IMR-90 (cell line): Measurements from ENCODE around the gene GLTPD2. TPM values are rescaled to one million over a fixed set of nuclear protein-coding genes. Genes with fewer than 3 reads are reported as not detected.

Experiments
- ATAC-seq: fragments of 200-7000 bp; cut with Tn5 transposase; 2 replicates; pipeline ENCODE4 v1.9.1; 2020; ENCODE audit warnings: low read depth, mild to moderate bottlenecking, moderate library complexity
- BruUV-seq: library from RNA; stranded (reverse); fragments of 400-500 nt; replicated peaks from 2 replicates; lab custom pipeline; 2021; lab: Mats Ljungman, UMichigan
- CTCF ChIA-PET: fragments of 300-600 bp; formaldehyde crosslinking; extraction: SDS; loops from one replicate; lab custom pipeline; 2021; ENCODE audit warnings: antibody characterized with exemption; lab: Yijun Ruan, JAX
- POLR2A ChIA-PET: fragments of 300-600 bp; sonication (Branson Sonifier 250); formaldehyde crosslinking; loops from one replicate; lab custom pipeline; 2022; ENCODE audit warnings: antibody characterized with exemption; ENCODE audit not compliant: unreplicated experiment; lab: Charles Lee
- DNase-seq: peaks from one replicate; pipeline ENCODE4 v3.0.0; 2013
- H2AFZ ChIP-seq: replicated peaks from 2 replicates; pipeline ENCODE3; 2013; ENCODE audit warnings: low read length, mild to moderate bottlenecking; ENCODE audit not compliant: poor library complexity
- H2AK5ac ChIP-seq: 2 replicates; pipeline ENCODE4 v1.6.1; 2013; ENCODE audit warnings: low read depth, low read length, inconsistent platforms
- H2AK9ac ChIP-seq: replicated peaks from 2 replicates; pipeline ENCODE3; 2013; ENCODE audit warnings: mild to moderate bottlenecking, low read depth, low read length, moderate library complexity; ENCODE audit not compliant: poor library complexity
- H2BK120ac ChIP-seq: 2 replicates; pipeline ENCODE4 v1.6.1; 2013; ENCODE audit warnings: low read depth, low read length, inconsistent platforms
- H2BK15ac ChIP-seq: 3 replicates; pipeline ENCODE4 v1.6.1; 2013; ENCODE audit warnings: low read depth, low read length, inconsistent platforms
- H2BK20ac ChIP-seq: 2 replicates; pipeline ENCODE4 v1.6.1; 2013; ENCODE audit warnings: low read depth, mild to moderate bottlenecking, inconsistent platforms, low read length, moderate library complexity
- H2BK5ac ChIP-seq: 2 replicates; pipeline ENCODE4 v1.6.1; 2013; ENCODE audit warnings: mild to moderate bottlenecking, low read depth, low read length, inconsistent platforms; ENCODE audit not compliant: poor library complexity, severe bottlenecking
- H3K14ac ChIP-seq: replicated peaks from 2 replicates; pipeline ENCODE4 v1.6.1; 2013; ENCODE audit warnings: low read depth, low read length, inconsistent platforms
- H3K18ac ChIP-seq: 2 replicates; pipeline ENCODE4 v1.6.1; 2013; ENCODE audit warnings: low read depth, low read length, control low read depth
- H3K23ac ChIP-seq: 2 replicates; pipeline ENCODE4 v1.6.1; 2013; ENCODE audit warnings: low read depth, low read length, inconsistent platforms
- H3K27ac ChIP-seq: 2 replicates; pipeline ENCODE4 v1.5.1; 2013; ENCODE audit warnings: mild to moderate bottlenecking, control low read depth, low read length; ENCODE audit not compliant: insufficient read depth
- H3K27me3 ChIP-seq: 2 replicates; pipeline ENCODE4 v1.6.1; 2013; ENCODE audit warnings: low read length; ENCODE audit not compliant: control insufficient read depth, insufficient read depth
- H3K36me3 ChIP-seq: 2 replicates; pipeline ENCODE4 v1.6.1; 2013; ENCODE audit warnings: low read length, mixed read lengths; ENCODE audit not compliant: control insufficient read depth, insufficient read depth
- H3K4ac ChIP-seq: 2 replicates; pipeline ENCODE4 v1.6.1; 2013; ENCODE audit warnings: low read depth, low read length, inconsistent platforms
- H3K4me1 ChIP-seq: 2 replicates; pipeline ENCODE4 v1.6.1; 2013; ENCODE audit warnings: low read length, mixed read lengths; ENCODE audit not compliant: control insufficient read depth, insufficient read depth
- H3K4me2 ChIP-seq: 2 replicates; pipeline ENCODE4 v1.6.1; 2013; ENCODE audit warnings: low read depth, mild to moderate bottlenecking, control low read depth, low read length, moderate library complexity
- H3K4me3 ChIP-seq: 2 replicates; pipeline ENCODE4 v1.5.1; 2013; ENCODE audit warnings: low read depth, mild to moderate bottlenecking, control low read depth, low read length, moderate library complexity; ENCODE audit not compliant: insufficient read depth
- H3K56ac ChIP-seq: 2 replicates; pipeline ENCODE4 v1.6.1; 2013; ENCODE audit warnings: low read length, inconsistent platforms; ENCODE audit not compliant: insufficient read depth; ENCODE audit errors: extremely low read depth
- H3K79me1 ChIP-seq, 2 experiments: 2 replicates each; pipeline ENCODE4 v1.6.1; 2013; ENCODE audit warnings: low read length in 2 of 2, inconsistent platforms in 1 of 2, low read depth in 1 of 2
- H3K9ac ChIP-seq: 2 replicates; pipeline ENCODE4 v1.6.1; 2013; ENCODE audit warnings: low read depth, low read length, control low read depth
- H3K9me1 ChIP-seq: 2 replicates; pipeline ENCODE4 v1.6.1; 2013; ENCODE audit warnings: low read length, inconsistent platforms; ENCODE audit not compliant: insufficient read depth
- H3K9me3 ChIP-seq: 2 replicates; pipeline ENCODE4 v1.6.1; 2013; ENCODE audit warnings: low read length; ENCODE audit not compliant: control insufficient read depth, insufficient read depth
- H4K20me1 ChIP-seq: 2 replicates; pipeline ENCODE4 v1.6.1; 2013; ENCODE audit warnings: low read length, inconsistent platforms; ENCODE audit not compliant: insufficient read depth
- H4K5ac ChIP-seq: 2 replicates; pipeline ENCODE4 v1.6.1; 2013; ENCODE audit warnings: mild to moderate bottlenecking, low read depth, low read length, control low read depth
- H4K8ac ChIP-seq, 2 experiments: 2 replicates each; pipeline ENCODE4 v1.6.1; 2013; ENCODE audit warnings: low read depth in 2 of 2, low read length in 2 of 2, control low read depth in 1 of 2, inconsistent platforms in 1 of 2
- H4K91ac ChIP-seq: 2 replicates; pipeline ENCODE4 v1.6.1; 2013; ENCODE audit warnings: low read depth, low read length, inconsistent platforms; ENCODE audit not compliant: insufficient read depth
- BHLHE40 ChIP-seq: fragments of 150-350 bp; IDR thresholded peaks from 2 replicates; pipeline ENCODE4 v1.6.1; 2016; ENCODE audit warnings: mild to moderate bottlenecking, low read depth, low read length
- NFE2L2 ChIP-seq: fragments of 150-350 bp; IDR thresholded peaks from 2 replicates; pipeline ENCODE4 v1.6.1; 2016; ENCODE audit warnings: low read depth, mild to moderate bottlenecking, low read length
- RAD21 ChIP-seq: IDR thresholded peaks from 2 replicates; pipeline ENCODE4 v1.6.1; 2012; ENCODE audit warnings: low read length, improper control_type of control experiment
- SMC3 ChIP-seq: fragments of 150-350 bp; IDR thresholded peaks from 2 replicates; pipeline ENCODE4 v1.6.1; 2016; ENCODE audit warnings: low read depth, mild to moderate bottlenecking, antibody characterized with exemption, low read length, moderate library complexity
- WGBS, 2 experiments: methylation state at CpG; one replicate each; pipeline versions ENCODE4 v1.1.5 to v1.1.7; 2013; ENCODE audit warnings: missing lambda C conversion rate in 2 of 2; ENCODE audit not compliant: insufficient read length in 1 of 2; ENCODE audit errors: extremely low coverage in 2 of 2; 5-methylcytosine and 5-hydroxymethylcytosine counted together
- dilution Hi-C: fragments of 300-500 bp; cut with HindIII; formaldehyde crosslinking; loops from one replicate; pipeline ENCODE4 v1.14.3; 2018; ENCODE audit warnings: low sequenced_read_pairs; ENCODE audit not compliant: unreplicated experiment
- in situ Hi-C: fragments of 300-500 bp; cut with MboI; formaldehyde crosslinking; loops from 3 replicates; pipeline ENCODE4 v1.14.3; 2019; ENCODE audit warnings: low sequenced_read_pairs, inconsistent platforms, mixed read lengths
- intact Hi-C: fragments of 100-400 bp; cut with micrococcal nuclease; formaldehyde crosslinking; loops from 2 replicates; pipeline ENCODE4 v1.10.0; 2022
- polyA plus RNA-seq, 3 experiments: library from polyadenylated mRNA; depleted of rRNA; stranded (reverse); fragments of >200 nt; gene quantifications; 2 replicates each; pipeline ENCODE4 v1.2.3, GENCODE V29; 2012; ENCODE audit warnings: low replicate concordance in 1 of 3
- total RNA-seq: library from RNA; depleted of rRNA; stranded (reverse); fragments of >200 nt; gene quantifications from 2 replicates; pipeline ENCODE4 v1.2.3, GENCODE V29; 2012; rRNA removed
- TF ChIP-seq, protein P1 (sequence below): conservative IDR thresholded peaks from 2 replicates; pipeline ENCODE4 v1.5.1; 2012; ENCODE audit warnings: mild to moderate bottlenecking, low read depth, low read length, improper control_type of control experiment

GLTPD2 gene
- total and polyA plus RNA-seq, 2 of the 4 experiments (the other 2 are of a cell fraction), result not detected

DNA sequence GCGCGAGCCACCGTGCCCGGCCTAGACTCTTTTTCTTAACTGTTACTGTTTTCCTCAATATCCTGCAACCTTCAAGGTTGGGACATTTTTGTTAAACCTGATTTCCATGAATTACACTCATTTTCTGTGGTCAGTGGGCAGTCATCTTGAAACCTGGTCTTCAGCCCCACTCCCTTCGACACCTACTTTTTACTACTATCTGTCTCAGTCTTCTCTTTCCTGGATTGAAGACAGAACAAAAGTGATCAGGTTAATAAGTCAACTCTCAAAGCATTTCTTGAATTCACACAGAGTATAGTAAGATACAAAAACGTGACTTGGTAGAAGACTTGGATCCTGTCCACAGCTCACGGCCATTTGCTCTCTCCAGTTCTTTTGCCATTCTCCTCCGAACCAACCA, 50.5 kb downstream of the GLTPD2 start:
- no peak overlapping the region for H3K18ac ChIP-seq
- H3K27ac ChIP-seq, result peak overlapping the region; percentile 30; the same call in 1 of the 2 replicates
- H3K9me3 ChIP-seq, result no peaks in the 10 kb centered on the region
- H2BK20ac ChIP-seq, result no peak overlapping the region
- H3K4me1 ChIP-seq, result peaks cover 19% of the 10 kb centered on the region
- no peak overlapping the region for H4K5ac ChIP-seq
- ChIA-PET CTCF (no interaction called here), POLR2A (no interaction called here)
- no peak overlapping the region for H3K56ac ChIP-seq
- peaks cover 5% of the 10 kb centered on the region; the same call in 1 of the 2 replicates for H3K36me3 ChIP-seq
- no CpG with 5 or more reads among the region's 8 CpGs for WGBS, 2 experiments
- peak overlapping the region; percentile 48; the same call in 1 of the 2 replicates for H3K23ac ChIP-seq
- H3K79me1 ChIP-seq, result peaks cover 40 to 84% of the 10 kb centered on the region in 2 experiments
- H3K14ac ChIP-seq, result peak overlapping the region; percentile 59
- H2BK15ac ChIP-seq, result 0 out of 3 replicates have a peak overlapping the region, but pooled peaks have one; percentile 53
- no peak overlapping the region for H2AK9ac ChIP-seq
- H3K27me3 ChIP-seq, result no peaks in the 10 kb centered on the region
- H2BK5ac ChIP-seq, result no peak overlapping the region
- no peak overlapping the region for H3K4me3 ChIP-seq
- in situ Hi-C loops (no loop called here), intact Hi-C loops (no loop called here), dilution Hi-C loops (no loop called here)
- H2AK5ac ChIP-seq, result peak overlapping the region; percentile 44; the same call in 1 of the 2 replicates
- no peak for ATAC-seq
- H2BK120ac ChIP-seq, result peak overlapping the region; percentile 27
- H3K4ac ChIP-seq, result peak overlapping the region; percentile 52
- H4K91ac ChIP-seq, result no peak overlapping the region
- no peak for DNase-seq
- peaks cover 73% of the 10 kb centered on the region for H4K20me1 ChIP-seq
- H3K4me2 ChIP-seq, result no peak overlapping the region
- no peak overlapping the region for H2AFZ ChIP-seq
- peaks cover 48% of the 10 kb centered on the region for H3K9me1 ChIP-seq
- BruUV-seq, result no TSS peak
- no peak for TF ChIP-seq NFE2L2
- TF ChIP-seq, protein P1, sequence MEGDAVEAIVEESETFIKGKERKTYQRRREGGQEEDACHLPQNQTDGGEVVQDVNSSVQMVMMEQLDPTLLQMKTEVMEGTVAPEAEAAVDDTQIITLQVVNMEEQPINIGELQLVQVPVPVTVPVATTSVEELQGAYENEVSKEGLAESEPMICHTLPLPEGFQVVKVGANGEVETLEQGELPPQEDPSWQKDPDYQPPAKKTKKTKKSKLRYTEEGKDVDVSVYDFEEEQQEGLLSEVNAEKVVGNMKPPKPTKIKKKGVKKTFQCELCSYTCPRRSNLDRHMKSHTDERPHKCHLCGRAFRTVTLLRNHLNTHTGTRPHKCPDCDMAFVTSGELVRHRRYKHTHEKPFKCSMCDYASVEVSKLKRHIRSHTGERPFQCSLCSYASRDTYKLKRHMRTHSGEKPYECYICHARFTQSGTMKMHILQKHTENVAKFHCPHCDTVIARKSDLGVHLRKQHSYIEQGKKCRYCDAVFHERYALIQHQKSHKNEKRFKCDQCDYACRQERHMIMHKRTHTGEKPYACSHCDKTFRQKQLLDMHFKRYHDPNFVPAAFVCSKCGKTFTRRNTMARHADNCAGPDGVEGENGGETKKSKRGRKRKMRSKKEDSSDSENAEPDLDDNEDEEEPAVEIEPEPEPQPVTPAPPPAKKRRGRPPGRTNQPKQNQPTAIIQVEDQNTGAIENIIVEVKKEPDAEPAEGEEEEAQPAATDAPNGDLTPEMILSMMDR, result no peak
- TF ChIP-seq BHLHE40, result no peak
- TF ChIP-seq RAD21, result no peak
- TF ChIP-seq SMC3, result no peak
- no peak overlapping the region for H3K9ac ChIP-seq
- H4K8ac ChIP-seq, result no peak overlapping the region

Other genes with a start within 250 kb of the GLTPD2 start
- 22.6 and 24.7 TPM in 2 replicates for gene MYBBP1A, start 233.6 kb upstream of the GLTPD2 start, total RNA-seq
- gene MYBBP1A, start 233.6 kb upstream of the GLTPD2 start, polyA plus RNA-seq (2012; rRNA removed), result 45.9 and 53.0 TPM in 2 replicates
- gene GGT6, start 228.4 kb upstream of the GLTPD2 start, total RNA-seq, result not detected in 2 replicates
- not detected in 2 replicates for gene GGT6, start 228.4 kb upstream of the GLTPD2 start, polyA plus RNA-seq (2012; rRNA removed)
- not detected in 2 replicates for gene SMTNL2, start 204.4 kb upstream of the GLTPD2 start, total RNA-seq
- gene SMTNL2, start 204.4 kb upstream of the GLTPD2 start, polyA plus RNA-seq (2012; rRNA removed), result not detected in 2 replicates
- not detected in 2 replicates for gene ALOX15, start 147.3 kb upstream of the GLTPD2 start, total RNA-seq
- gene ALOX15, start 147.3 kb upstream of the GLTPD2 start, polyA plus RNA-seq (2012; rRNA removed), result not detected in 2 replicates
- gene PELP1, start 84.8 kb upstream of the GLTPD2 start, total RNA-seq, result 6.3 and 9.2 TPM in 2 replicates
- gene PELP1, start 84.8 kb upstream of the GLTPD2 start, polyA plus RNA-seq (2012; rRNA removed), result 20.8 and 24.0 TPM in 2 replicates
- gene ARRB2, start 78.3 kb upstream of the GLTPD2 start, total RNA-seq, result 3.9 and 6.1 TPM in 2 replicates
- gene ARRB2, start 78.3 kb upstream of the GLTPD2 start, polyA plus RNA-seq (2012; rRNA removed), result 10.6 and 12.5 TPM in 2 replicates
- gene MED11, start 57.5 kb upstream of the GLTPD2 start, total RNA-seq, result 9.9 and 10.3 TPM in 2 replicates
- gene MED11, start 57.5 kb upstream of the GLTPD2 start, polyA plus RNA-seq (2012; rRNA removed), result 23.3 and 24.1 TPM in 2 replicates
- gene ZMYND15, start 49.1 kb upstream of the GLTPD2 start, total RNA-seq, result under 0.01 TPM in 1 of 2 replicates, not detected in the other
- 0.07 and 0.14 TPM in 2 replicates for gene ZMYND15, start 49.1 kb upstream of the GLTPD2 start, polyA plus RNA-seq (2012; rRNA removed)
- gene CXCL16, start 49.0 kb upstream of the GLTPD2 start, total RNA-seq, result 0.28 and 0.36 TPM in 2 replicates
- 1.2 and 1.6 TPM in 2 replicates for gene CXCL16, start 49.0 kb upstream of the GLTPD2 start, polyA plus RNA-seq (2012; rRNA removed)
- not detected in 2 replicates for gene TM4SF5, start 17.1 kb upstream of the GLTPD2 start, total RNA-seq
- gene TM4SF5, start 17.1 kb upstream of the GLTPD2 start, polyA plus RNA-seq (2012; rRNA removed), result not detected in 2 replicates
- gene VMO1, start 2.6 kb upstream of the GLTPD2 start, total RNA-seq, result not detected in 2 replicates
- 0.14 TPM in 1 of 2 replicates, not detected in the other for gene VMO1, start 2.6 kb upstream of the GLTPD2 start, polyA plus RNA-seq (2012; rRNA removed)
- 217 and 244 TPM in 2 replicates for gene PSMB6, start 7.2 kb downstream of the GLTPD2 start, total RNA-seq
- 254 and 291 TPM in 2 replicates for gene PSMB6, start 7.2 kb downstream of the GLTPD2 start, polyA plus RNA-seq (2012; rRNA removed)
- 9.4 and 12.5 TPM in 2 replicates for gene PLD2, start 18.2 kb downstream of the GLTPD2 start, total RNA-seq
- gene PLD2, start 18.2 kb downstream of the GLTPD2 start, polyA plus RNA-seq (2012; rRNA removed), result 28.0 and 28.8 TPM in 2 replicates
- gene MINK1, start 44.4 kb downstream of the GLTPD2 start, total RNA-seq, result 12.2 and 12.8 TPM in 2 replicates
- 40.9 and 41.3 TPM in 2 replicates for gene MINK1, start 44.4 kb downstream of the GLTPD2 start, polyA plus RNA-seq (2012; rRNA removed)
- 0.54 and 0.56 TPM in 2 replicates for gene C17orf107, start 110.6 kb downstream of the GLTPD2 start, total RNA-seq
- gene C17orf107, start 110.6 kb downstream of the GLTPD2 start, polyA plus RNA-seq (2012; rRNA removed), result 0.82 and 1.3 TPM in 2 replicates
- under 0.01 TPM in 2 replicates for gene CHRNE, start 114.1 kb downstream of the GLTPD2 start, total RNA-seq
- 0.21 and 0.24 TPM in 2 replicates for gene CHRNE, start 114.1 kb downstream of the GLTPD2 start, polyA plus RNA-seq (2012; rRNA removed)
- gene GP1BA, start 143.3 kb downstream of the GLTPD2 start, total RNA-seq, result not detected in 2 replicates
- gene GP1BA, start 143.3 kb downstream of the GLTPD2 start, polyA plus RNA-seq (2012; rRNA removed), result not detected in 2 replicates
- gene SLC25A11, start 151.1 kb downstream of the GLTPD2 start, total RNA-seq, result 30.8 and 35.0 TPM in 2 replicates
- gene SLC25A11, start 151.1 kb downstream of the GLTPD2 start, polyA plus RNA-seq (2012; rRNA removed), result 62.2 and 68.2 TPM in 2 replicates
- gene RNF167, start 151.3 kb downstream of the GLTPD2 start, total RNA-seq, result 13.1 and 13.3 TPM in 2 replicates
- 79.5 and 83.6 TPM in 2 replicates for gene RNF167, start 151.3 kb downstream of the GLTPD2 start, polyA plus RNA-seq (2012; rRNA removed)
- gene PFN1, start 159.6 kb downstream of the GLTPD2 start, total RNA-seq, result 348 and 432 TPM in 2 replicates
- 1,671 and 2,152 TPM in 2 replicates for gene PFN1, start 159.6 kb downstream of the GLTPD2 start, polyA plus RNA-seq (2012; rRNA removed)
- gene ENO3, start 162.2 kb downstream of the GLTPD2 start, total RNA-seq, result 1.4 TPM in 2 replicates
- gene ENO3, start 162.2 kb downstream of the GLTPD2 start, polyA plus RNA-seq (2012; rRNA removed), result 4.2 and 5.1 TPM in 2 replicates
- gene SPAG7, start 178.9 kb downstream of the GLTPD2 start, total RNA-seq, result 50.2 and 52.2 TPM in 2 replicates
- 108 and 115 TPM in 2 replicates for gene SPAG7, start 178.9 kb downstream of the GLTPD2 start, polyA plus RNA-seq (2012; rRNA removed)
- 1.4 TPM in 2 replicates for gene CAMTA2, start 198.7 kb downstream of the GLTPD2 start, total RNA-seq
- 54.7 and 59.7 TPM in 2 replicates for gene CAMTA2, start 198.7 kb downstream of the GLTPD2 start, polyA plus RNA-seq (2012; rRNA removed)
- under 0.01 and 0.18 TPM in 2 replicates for gene INCA1, start 208.6 kb downstream of the GLTPD2 start, total RNA-seq
- 0.51 and 0.92 TPM in 2 replicates for gene INCA1, start 208.6 kb downstream of the GLTPD2 start, polyA plus RNA-seq (2012; rRNA removed)
- gene KIF1C, start 209.0 kb downstream of the GLTPD2 start, total RNA-seq, result 27.4 and 28.6 TPM in 2 replicates
- 28.7 and 31.6 TPM in 2 replicates for gene KIF1C, start 209.0 kb downstream of the GLTPD2 start, polyA plus RNA-seq (2012; rRNA removed)
- not detected in 2 replicates for gene SLC52A1, start 246.5 kb downstream of the GLTPD2 start, total RNA-seq
- not detected in 2 replicates for gene SLC52A1, start 246.5 kb downstream of the GLTPD2 start, polyA plus RNA-seq (2012; rRNA removed)